ENCODE results near the gene SURF1. TPM values are rescaled to one million over a fixed set of nuclear protein-coding genes. Genes with fewer than 3 reads are reported as not detected.
A peak's percentile ranks its signal among the peaks of the same experiment; 100 is the strongest.

Gene SURF1, protein sequence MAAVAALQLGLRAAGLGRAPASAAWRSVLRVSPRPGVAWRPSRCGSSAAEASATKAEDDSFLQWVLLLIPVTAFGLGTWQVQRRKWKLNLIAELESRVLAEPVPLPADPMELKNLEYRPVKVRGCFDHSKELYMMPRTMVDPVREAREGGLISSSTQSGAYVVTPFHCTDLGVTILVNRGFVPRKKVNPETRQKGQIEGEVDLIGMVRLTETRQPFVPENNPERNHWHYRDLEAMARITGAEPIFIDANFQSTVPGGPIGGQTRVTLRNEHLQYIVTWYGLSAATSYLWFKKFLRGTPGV
- total RNA-seq: 10 to 100 TPM; 51.4 to 58.9 TPM
- 71.0 TPM for polyA plus RNA-seq (ENCODE audit: insufficient read depth, low read depth, low replicate concordance)
- long read RNA-seq, donor 1, transcript SURF1-201 (9 exons, 1,093 nt): major isoform, 28 of 33 reads
- long read RNA-seq, donor 1, partial matches to known transcripts: 0 of 33 reads
- long read RNA-seq, donor 1, other reads (novel, unspliced or antisense): 0 of 33 reads
- long read RNA-seq, donor 2, transcript SURF1-201 (9 exons, 1,093 nt): major isoform, 16 of 19 reads
- long read RNA-seq, donor 2, partial matches to known transcripts: 0 of 19 reads
- long read RNA-seq, donor 2, other reads (novel, unspliced or antisense): 0 of 19 reads

DNA sequence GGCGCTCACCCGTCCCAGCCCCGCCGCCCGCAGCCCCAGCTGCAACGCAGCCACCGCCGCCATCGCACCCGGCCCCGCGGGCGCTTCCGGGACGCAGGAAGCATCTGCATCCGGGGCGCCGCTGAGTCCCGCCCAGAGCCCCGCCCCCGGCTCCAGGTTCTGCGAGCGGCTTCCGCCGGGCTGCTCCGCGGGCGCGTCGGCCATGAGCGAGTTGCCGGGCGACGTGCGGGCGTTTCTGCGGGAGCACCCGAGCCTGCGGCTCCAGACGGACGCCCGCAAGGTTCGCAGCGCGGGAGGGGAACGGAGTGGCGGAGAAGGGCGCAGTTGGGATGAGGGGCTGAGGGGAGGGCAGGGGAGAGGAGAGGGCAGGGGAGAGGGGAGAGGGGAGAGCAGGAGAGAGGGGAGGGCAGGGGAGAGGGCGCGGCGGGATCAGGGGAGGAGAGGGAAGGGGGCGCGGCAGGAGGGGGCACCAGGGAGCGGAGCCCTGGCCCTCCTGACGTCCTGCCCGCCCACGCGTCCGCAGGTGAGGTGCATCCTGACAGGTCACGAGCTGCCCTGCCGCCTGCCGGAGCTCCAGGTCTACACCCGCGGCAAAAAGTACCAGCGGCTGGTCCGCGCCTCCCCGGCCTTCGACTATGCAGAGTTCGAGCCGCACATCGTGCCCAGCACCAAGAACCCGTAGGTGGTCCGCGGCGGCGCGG lies at the start of gene SURF1, which contains the start of gene SURF2:
Gene SURF1 (minus strand): TSS at position 97 of the 701 bp plus-strand sequence. CDS start 34 bp downstream, at position 63.
Gene SURF2 (plus strand): TSS at position 160 of the 701 bp plus-strand sequence. CDS start 43 bp downstream, at position 203.
- H3K4me3 ChIP-seq: peak within 1 kb of the TSS; percentile 81 to 83
- TF ChIP-seq, protein P1, sequence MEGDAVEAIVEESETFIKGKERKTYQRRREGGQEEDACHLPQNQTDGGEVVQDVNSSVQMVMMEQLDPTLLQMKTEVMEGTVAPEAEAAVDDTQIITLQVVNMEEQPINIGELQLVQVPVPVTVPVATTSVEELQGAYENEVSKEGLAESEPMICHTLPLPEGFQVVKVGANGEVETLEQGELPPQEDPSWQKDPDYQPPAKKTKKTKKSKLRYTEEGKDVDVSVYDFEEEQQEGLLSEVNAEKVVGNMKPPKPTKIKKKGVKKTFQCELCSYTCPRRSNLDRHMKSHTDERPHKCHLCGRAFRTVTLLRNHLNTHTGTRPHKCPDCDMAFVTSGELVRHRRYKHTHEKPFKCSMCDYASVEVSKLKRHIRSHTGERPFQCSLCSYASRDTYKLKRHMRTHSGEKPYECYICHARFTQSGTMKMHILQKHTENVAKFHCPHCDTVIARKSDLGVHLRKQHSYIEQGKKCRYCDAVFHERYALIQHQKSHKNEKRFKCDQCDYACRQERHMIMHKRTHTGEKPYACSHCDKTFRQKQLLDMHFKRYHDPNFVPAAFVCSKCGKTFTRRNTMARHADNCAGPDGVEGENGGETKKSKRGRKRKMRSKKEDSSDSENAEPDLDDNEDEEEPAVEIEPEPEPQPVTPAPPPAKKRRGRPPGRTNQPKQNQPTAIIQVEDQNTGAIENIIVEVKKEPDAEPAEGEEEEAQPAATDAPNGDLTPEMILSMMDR (IDR thresholded peaks at IDR 0.05): no peak
- no peak for TF ChIP-seq POLR2A (IDR thresholded peaks at IDR 0.05)
- intact Hi-C loops (cut with DNase I; ENCODE audit: low total_unique reads): no loop called here
- H3K27me3 ChIP-seq: no peaks in the 10 kb centered on the region
- peaks cover 20% of the 10 kb centered on the region for H3K4me1 ChIP-seq
- 1% methylated on average over 25 to 67 of the region's 78 CpGs for WGBS, 2 donors
- no peaks in the 10 kb centered on the region for H3K36me3 ChIP-seq (ENCODE audit: low read depth, missing control alignments)
- H3K27ac ChIP-seq: peak within 1 kb of the TSS; percentile 13 to 45
- H3K9me3 ChIP-seq: no peaks in the 10 kb centered on the region
- DNase-seq: peak; percentile 93

DNA sequence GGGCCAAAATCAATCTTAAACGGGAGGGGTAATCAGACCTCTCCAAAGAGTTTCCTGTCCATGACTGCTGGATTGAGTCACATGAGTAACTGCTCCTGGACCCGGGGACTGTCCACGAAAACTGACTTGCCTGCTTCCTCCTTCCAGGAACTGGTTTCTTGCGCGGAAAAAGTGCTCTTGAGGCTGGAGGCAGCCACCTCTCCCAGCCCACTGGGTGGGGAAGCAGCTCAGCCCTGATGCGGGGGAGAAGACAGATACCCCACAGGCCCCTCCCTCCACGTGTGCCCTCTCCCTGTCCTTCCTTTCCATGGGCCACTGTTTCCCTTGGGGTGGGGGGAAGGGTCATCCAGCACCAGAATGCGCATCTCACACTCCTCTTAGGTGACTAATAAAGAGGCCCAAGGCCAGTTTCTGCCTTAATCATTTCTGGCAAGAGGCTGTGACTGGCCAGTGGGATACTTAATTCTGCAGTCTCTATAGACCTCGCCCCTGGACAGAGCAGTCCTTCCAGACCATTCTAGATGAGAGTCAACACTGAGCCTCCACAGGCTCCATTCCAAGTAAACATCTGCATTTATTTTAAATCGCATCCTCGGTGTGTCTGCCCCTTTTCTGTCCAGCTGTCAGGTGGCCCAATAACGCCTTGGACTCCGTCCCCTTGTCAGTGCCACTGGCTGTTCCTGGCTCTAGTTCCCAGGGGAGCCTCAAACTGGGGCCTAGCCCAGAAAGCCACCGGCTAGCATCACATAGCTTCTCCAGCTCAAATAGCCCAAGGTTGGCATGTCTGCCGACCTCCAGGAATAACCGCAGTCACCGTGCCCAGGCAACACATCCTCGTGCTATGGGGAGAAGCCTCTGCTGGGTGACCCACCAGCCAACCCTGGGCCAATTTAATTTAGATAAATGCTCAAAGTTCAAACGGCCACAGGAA lies 49.5 kb upstream of the SURF1 start:
- 76 to 78% methylated on average over 15 to 18 of the region's 19 CpGs for WGBS, 2 donors
- H3K36me3 ChIP-seq (ENCODE audit: low read depth, missing control alignments): no peaks in the 10 kb centered on the region
- intact Hi-C loops (cut with DNase I; ENCODE audit: low total_unique reads): loop anchor here (5.0 kb wide), 1 partner anchor 77 kb away; no protein-coding TSS in a partner anchor
- H3K9me3 ChIP-seq: no peaks in the 10 kb centered on the region
- no peak overlapping the region for H3K27ac ChIP-seq
- no peak overlapping the region for H3K4me3 ChIP-seq
- H3K4me1 ChIP-seq: no peaks in the 10 kb centered on the region
- TF ChIP-seq, protein P1 (IDR thresholded peaks at IDR 0.05): no peak
- TF ChIP-seq POLR2A (IDR thresholded peaks at IDR 0.05): no peak
- no peak for DNase-seq
- no peaks in the 10 kb centered on the region for H3K27me3 ChIP-seq

DNA sequence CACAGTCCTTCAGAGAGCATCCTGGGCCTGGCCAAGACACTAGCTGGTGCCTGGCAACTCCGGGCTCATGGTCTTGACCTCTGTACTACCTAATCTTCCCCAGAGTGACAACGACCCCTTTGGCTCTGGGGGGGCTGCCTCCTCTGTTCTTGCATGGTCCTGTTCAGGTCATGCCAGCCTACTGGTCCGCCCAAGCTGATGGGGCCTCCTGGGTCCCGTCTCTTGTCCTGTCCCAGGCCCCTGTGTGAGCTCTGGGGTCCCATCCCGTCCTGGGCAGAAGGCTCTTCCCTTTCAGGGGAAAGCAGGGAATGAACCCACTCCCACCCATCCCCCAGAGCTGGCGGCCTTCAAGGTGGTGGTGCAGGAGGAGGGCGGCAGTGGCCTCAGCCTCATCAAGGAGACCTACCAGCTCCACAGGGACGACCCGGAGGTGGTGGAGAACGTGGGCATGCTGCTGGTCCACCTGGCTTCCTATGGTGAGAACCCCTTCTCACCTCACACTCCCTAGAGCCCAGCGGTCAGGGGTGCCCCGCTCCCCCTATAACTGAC lies 48.2 kb upstream of the SURF1 start:
- H3K4me1 ChIP-seq: no peaks in the 10 kb centered on the region
- 90 to 92% methylated on average over 12 of the region's 12 CpGs for WGBS, 2 donors
- H3K9me3 ChIP-seq: no peaks in the 10 kb centered on the region
- no peak overlapping the region for H3K4me3 ChIP-seq
- H3K27ac ChIP-seq: no peak overlapping the region
- DNase-seq: no peak
- intact Hi-C loops (cut with DNase I; ENCODE audit: low total_unique reads): loop anchor here (5.0 kb wide), 1 partner anchor 78 kb away; no protein-coding TSS in a partner anchor
- H3K36me3 ChIP-seq (ENCODE audit: low read depth, missing control alignments): no peaks in the 10 kb centered on the region
- no peaks in the 10 kb centered on the region for H3K27me3 ChIP-seq
- no peak for TF ChIP-seq POLR2A (IDR thresholded peaks at IDR 0.05)
- TF ChIP-seq, protein P1 (IDR thresholded peaks at IDR 0.05): no peak
